Measurements from ENCODE around the gene SPTLC2.
"Not testable (repeated sequence)": the region's sequence is repeated elsewhere in the genome, so short reads cannot be mapped to it uniquely, and the experiment has no call there.

SPTLC2 gene

DNA sequence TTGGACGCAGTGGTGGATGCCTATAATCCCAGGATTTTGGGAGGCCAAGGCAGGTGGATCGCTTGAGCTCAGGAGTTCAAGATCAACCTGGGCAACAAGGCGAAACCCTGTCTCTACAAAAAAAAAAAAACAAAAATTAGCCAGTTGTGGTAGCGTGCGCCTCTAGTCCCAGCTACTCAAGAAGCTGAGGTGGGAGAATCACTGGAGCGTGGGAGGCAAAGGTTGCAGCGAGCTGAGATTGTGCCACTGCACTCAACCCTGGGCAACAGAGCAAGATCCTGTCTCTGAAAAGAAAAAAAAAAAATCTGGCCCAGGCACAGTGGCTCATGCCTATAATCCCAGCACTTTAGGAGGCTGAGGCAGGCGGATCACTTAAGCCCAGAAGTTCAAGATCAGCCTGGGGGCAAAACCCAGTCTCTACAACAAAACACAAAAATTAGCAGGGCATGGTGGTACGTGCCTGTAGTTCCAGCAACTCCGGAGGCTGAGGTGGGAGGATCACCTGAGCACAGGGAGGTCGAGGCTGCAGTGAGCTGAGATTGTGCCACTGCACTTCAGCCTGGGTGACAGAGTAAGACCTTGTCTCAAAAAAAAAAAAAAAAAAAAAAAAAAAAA, 27.9 kb downstream of the SPTLC2 start:
- DNase-seq (ENCODE audit: low spot score): not testable (repeated sequence)

DNA sequence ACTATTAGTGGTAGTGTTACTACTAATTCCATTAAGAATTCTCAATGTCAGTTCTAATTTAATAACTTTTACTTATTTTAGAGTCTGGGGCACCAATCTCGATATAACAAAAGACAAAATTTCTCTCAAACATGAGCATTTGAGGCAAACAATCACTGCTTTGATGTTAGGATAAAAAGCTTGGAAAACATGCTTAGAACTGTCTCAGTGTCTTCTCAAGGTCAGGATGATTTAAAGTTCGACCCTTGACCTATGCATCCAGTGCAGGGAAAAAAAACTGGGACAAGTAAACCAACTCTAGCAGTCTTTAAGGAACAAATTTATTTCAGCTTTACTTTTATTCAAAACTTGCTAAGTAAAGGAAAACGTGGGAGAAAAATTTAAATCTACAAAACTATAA, 31.1 kb downstream of the SPTLC2 start:
- DNase-seq (ENCODE audit: low spot score): no peak

DNA sequence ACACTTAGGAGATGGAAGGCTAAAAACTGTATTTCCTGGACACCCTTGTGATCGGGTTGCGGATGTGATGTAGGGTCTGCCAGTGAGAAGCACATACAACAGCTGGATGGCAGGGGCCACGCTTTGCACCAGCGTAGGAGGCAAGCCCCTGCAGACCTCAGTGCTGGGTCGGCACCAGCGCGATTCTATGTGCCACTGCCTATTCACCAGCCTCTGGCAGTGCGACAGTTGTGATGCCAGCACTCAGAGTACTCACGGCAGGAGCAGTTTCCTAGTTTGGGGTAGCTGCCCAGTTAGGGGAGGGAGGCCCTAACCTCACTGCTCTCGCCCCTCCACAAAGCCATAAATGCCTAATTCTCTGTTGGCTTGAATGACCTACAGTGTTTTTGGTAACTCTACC, 31.6 kb downstream of the SPTLC2 start:
- DNase-seq (ENCODE audit: low spot score): no peak

DNA sequence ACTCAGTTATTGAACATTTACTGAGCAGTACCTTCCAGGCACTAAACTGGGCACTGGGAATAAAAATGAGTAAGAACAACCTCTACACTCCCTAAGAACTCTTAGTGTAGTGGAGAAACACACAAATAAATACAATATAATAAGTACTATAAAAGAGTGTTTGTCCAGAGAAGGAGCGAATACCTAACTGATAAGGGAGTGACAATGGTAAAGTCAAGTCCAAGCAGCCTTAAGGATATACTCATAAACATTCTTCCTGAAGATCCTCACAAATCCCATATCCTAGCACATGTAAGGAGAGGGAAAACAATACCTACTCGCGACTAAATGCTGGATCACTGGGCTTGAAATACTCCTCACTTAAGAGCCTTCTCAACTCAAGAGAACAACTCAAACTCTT, 32.8 kb downstream of the SPTLC2 start:
- no peak for DNase-seq (ENCODE audit: low spot score)

DNA sequence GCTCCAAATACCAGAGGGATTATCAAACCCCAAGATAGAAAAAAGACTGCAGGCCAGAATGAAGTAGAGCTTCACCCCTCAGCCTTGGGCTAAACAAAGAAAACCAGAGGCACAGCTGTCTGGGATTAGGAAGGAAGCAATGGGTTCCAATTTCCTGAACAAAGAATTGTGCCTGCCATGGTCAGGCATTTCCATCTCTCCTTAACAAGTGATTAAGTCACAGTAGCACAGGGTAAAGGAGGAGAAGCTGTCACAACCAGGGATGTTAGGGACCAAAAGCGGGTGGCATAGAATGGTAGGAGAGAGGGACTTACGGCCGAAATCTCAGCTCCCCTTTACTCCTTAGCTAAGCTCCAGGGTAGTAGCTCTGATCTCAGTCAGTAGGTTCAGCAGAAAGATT, 33.9 kb downstream of the SPTLC2 start:
- DNase-seq (ENCODE audit: low spot score): no peak

DNA sequence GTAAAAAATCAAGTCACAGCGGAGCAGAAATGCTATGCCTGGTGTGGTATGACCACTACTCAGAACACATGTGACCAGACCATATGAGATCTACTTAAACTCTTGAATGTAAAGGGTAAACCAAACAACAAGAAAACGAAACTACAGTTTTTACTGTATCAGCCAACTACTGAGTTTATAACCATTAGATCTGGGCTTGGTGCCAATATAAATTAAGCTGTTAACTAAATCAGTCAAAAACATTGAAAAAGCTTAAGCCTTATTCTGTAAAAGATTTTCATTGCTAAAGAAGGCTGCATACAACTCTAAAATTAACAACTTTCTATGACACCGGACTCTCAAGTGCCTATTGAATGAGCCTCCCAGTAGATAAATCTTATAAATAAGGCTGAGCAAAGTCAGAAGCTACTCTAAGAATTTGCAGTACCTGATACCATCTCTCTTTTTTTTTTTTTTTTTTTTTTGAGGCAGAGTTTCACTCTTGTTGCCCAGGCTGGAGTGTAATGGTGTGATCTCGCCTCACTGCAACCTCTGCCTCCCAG, 35.4 kb downstream of the SPTLC2 start:
- no peak for DNase-seq (ENCODE audit: low spot score)

DNA sequence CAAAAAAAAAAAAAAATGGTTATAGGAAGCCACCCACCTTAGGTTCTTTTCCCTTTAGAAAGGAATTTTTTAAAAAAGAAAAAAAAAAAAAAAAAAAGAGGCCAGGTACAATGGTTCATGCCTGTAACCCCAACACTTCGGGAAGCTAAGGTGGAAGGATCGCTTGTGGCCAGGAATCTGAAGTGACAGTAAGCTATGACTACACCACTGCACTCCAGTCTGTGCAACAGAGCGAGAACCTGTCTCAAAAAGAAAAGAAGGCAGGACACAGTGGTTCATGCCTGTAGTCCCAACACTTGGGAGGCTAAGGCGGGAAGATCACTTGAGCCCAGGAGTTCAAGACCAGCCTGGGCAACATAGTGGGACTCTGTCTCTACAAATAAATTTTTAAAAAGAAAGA, 36.0 kb downstream of the SPTLC2 start:
- no peak for DNase-seq (ENCODE audit: low spot score)

DNA sequence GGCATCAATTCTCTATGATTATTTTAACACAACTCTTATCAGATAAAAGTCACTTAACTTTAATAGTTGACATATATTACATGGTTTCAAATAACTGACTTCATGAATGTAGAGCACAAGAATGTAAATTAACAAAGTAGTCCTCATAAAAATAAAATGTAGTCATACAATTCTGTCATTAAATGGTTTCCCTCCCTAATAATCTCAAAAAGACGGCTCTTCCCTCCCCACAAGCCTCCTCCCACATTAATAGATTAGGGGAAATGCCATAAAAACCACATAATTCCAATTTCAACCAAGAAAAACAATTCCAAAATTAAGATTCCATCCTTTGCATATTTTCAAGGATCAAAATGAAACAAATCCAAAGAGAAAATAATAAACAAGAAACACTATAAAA, 36.7 kb downstream of the SPTLC2 start:
- DNase-seq (ENCODE audit: low spot score): no peak

DNA sequence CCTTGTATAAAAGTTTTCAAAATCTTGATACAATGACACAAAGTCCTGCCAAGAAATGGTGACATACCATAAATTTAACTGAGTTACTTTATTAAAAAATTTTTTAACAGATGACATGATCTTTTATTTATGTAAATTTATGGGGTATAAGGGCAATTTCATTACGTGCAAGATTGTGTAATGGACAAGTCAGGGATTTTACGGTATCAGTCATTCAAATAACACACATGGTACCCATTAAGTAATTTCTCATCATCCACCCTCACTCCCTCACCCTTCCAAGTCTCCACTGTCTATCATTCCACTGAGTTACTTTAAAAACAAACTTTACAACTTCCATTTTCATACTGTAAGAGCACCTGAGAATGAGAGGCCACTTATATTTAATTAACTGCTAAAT, 37.4 kb downstream of the SPTLC2 start:
- DNase-seq (ENCODE audit: low spot score): no peak

DNA sequence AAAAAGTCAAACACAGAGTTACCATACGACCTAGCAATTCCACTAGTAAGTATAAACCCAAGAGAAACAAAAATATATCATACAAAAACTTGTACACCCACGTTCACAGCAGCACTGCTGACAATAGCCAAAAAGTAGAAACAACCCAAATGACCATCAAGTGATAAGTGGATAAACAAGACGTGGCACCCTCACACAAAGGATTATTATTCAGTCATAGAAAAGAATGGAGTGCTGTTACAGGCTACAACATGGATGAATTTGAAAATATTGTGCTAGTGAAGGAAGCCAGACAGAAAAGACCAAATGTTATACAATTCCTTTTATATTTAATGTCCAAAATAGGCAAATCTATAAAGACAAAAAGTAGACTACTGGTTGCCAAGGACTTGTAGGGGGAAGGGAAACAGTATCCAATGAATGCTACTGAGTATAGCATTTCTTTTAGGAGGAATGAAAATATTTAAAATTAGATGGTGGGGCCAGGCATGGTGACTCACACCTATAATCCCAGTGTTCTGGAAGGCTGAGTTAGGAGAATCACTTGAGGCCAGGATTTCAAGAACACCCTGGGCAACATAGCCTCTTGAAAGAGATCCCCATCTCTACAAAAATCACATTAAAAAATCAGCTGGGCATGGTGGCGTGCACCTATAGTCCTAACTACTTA, 41.9 kb downstream of the SPTLC2 start:
- no peak for DNase-seq (ENCODE audit: low spot score)

DNA sequence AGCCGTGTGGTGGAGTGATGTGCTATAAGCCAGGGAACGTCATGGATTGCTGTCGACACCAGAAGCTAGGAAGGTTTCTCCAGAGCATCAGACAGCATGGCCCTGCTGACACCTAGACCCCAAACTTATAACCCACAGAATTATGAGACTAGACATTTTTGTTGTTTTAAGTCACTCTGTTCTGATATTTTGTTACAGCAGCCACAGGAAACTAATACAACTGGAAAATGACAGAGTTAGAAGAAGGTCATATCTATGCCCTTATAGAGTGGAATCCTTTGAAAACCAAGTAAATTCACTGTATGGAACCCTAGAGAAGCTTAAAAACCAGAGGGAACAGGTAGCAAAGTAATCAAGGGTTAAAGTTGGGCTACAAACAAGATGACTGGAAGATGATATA, 42.5 kb downstream of the SPTLC2 start:
- no peak for DNase-seq (ENCODE audit: low spot score)

DNA sequence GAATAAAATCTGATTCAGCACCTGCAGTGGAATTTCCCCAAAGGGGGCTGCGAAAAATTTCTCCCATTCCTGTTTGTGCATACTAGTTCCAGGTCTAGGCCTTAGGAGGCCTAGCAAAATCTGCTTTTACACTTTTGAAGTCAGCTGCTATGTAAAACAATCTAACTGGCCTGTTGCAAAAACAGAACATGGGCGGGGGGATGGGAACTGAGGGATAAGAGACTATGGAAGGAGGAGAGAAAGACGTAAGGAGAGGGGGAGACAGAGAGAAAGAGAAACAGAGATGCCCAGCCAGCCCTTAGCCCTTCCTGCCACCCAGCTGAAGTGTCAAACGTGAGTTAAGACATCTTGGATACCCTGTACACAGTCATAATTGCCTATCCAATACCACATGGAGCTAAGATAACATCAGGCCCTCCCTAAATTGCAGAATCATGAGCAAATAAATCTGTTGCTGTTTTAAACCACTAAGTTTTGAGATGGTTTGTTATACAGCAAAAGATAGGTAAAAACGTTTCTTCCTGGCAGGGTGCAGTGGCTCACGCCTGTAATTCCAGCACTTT, 45.6 kb downstream of the SPTLC2 start:
- no peak for DNase-seq (ENCODE audit: low spot score)

DNA sequence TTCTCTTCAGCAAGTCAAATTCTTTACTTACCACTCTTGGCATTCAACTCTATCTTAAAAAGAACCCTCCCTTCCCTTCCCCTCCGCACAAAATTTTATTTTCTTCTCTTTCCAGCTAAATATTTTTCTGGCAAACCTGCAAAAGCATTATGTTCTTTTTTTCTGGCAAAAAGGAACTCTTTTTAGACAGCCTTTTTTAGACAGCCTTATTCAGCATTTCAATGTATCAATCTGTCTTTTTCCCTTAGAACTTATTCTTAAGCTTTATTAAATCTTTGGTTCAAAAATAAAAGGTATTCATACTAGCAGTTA, 50.5 kb downstream of the SPTLC2 start:
- no peak for DNase-seq (ENCODE audit: low spot score)

DNA sequence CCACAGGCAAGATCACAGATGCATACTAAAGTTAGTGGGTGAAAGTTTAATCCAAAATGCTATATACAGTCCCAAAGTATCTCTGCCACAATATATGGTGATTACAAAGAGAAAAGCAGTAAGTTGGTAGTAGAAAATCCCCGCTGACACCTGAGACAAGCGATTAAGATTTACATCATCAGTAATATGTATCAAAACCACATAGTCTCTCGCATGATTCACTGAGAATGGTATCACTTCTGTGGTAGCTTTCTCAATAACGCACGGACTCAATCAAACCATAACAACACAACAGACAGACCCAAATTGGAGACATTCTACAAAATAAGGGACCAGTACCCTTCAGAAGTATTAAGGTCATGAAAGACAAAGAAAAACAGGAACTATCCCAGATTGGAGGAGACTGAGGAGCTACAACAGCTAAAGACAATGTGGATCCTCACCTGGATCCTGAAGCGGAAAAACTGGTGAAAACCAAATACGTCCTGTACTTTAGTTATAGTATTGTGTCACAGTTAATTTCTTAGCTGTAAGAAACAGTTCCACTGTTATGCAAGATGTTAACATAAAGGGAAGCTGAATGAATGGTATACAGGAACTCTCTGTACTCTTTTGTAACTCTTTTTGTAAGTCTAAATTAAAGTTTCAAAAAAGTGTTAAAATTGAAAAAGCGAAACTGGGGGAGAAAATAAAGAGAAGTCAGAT, 51.0 kb downstream of the SPTLC2 start:
- DNase-seq (ENCODE audit: low spot score): no peak

DNA sequence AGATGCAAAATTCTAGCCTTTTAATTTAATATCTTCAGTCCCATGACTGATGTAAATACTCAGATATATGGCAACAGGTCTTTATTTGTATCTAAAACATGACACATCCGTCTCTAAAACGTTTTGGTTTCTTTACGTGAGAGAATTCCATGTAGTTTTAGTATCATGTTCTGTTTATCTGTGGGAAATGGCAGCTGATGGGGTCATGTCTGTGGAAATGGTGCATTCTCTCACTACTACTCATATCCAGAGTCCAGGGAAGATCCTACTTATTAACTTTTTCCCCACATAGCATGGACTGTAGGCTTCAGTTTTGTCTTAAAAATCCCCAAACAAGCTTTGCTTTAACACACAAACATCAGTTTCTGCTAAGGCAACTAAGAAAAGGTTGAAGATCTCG, 53.8 kb downstream of the SPTLC2 start:
- no peak for DNase-seq (ENCODE audit: low spot score)

DNA sequence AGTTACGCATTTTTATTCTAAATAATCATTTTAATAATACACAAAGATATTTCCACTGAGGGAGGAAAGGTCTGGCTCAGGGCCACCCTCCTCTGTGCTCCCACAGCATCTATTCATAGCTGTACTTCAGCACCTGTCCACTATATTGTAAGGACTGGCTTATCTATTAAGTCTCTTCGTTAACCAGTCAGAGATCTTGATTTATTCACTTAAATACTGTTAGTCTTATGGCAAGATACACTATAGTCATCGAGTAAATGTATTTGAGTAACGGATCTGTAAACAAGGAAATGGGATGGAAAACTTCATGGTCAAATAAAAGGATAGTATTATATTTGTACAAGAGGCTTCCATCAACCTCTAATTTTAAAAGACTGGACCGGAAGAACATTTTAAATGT, 54.6 kb downstream of the SPTLC2 start:
- no peak for DNase-seq (ENCODE audit: low spot score)

DNA sequence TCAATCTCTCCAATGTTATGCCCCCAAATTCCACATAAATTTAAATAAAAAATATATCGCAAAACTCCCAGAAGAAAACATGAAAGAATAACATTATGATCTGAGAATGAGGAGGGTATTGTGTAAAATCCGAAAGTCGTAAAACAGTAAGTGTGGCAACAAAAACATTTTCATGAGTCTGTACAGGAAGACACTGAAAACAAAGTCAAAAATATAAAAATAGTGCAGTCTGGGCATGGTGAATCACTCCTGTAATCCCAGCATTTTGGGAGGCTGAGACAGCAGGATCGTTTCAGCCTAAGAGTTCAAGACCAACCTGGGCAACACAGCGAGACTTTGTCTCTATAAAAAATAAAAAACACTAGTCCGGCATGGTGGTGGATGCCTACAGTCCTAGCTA, 57.1 kb downstream of the SPTLC2 start:
- DNase-seq (ENCODE audit: low spot score): no peak

DNA sequence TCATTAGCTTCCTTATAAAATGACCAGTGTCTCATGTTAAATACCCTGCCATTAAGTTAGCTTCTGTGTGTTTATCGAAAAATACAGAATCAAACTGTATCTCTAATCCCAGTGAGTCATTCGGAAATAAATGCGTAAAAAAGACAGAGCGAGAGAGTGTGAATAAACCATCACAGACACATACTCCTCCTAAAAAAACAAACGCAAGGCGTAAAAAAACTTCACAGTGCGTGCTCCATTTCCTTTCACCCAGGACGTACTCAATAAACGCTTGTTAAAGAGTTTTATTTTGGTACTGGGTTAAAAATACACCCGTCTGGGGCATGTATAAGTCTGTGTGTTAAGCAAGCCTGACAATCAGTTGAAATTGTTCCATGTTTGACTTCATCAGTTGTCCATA, 59.0 kb downstream of the SPTLC2 start:
- no peak for DNase-seq (ENCODE audit: low spot score)

DNA sequence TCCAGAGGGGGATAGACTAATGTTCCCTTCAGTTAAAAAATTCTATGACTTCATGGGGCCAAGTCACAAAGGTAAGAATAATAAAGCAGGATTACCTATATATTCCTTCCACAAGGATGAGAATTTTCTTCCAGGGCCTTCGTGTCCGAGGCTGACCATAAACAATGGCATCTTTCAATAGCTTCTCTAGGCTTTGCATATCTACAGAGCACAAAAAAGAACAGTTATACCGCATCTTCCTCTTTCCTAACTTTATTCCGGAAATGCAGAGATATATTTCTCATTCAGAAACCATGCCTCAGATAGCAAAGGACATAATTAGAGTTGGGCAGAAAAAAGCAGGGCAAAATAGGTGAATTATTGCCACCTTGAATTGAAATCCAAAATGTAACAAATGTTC, 59.5 kb downstream of the SPTLC2 start:
- no peak for DNase-seq (ENCODE audit: low spot score)

DNA sequence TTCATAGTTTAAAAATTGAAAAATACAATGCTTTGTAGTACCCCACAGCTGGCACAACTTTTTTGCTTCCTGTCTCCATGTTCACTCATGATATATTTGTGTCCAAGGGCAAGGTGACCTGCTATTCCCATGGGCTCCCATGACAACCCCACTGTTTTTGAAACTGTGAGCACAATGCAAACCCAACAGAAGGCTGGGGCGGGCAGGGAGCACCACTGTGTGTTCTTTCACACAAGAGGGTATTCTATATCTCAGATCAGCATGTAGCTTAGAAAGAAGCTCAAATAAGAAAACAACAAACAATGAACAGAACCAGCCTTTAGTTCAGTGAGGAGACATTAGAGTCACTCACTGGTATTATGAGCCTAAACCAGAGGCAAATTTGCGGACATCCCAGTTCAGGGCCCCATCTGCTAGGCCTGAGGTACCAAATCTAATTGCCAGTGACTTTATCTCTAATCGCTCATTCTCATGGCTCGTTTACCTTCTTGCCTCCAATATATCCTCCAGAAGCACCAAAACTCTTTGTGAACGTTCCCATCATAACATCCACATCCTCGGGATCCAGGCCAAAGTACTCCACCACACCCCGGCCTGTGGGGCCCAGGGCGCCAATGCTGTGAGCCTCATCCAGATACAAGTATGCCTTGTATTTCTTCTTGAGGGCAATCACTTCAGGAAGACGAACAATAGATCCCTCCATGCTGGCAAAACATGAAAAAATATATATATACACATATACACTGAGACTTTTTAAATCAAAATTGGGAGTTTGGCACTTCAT, 61.4 kb downstream of the SPTLC2 start:
- DNase-seq (ENCODE audit: low spot score): no peak

DNA sequence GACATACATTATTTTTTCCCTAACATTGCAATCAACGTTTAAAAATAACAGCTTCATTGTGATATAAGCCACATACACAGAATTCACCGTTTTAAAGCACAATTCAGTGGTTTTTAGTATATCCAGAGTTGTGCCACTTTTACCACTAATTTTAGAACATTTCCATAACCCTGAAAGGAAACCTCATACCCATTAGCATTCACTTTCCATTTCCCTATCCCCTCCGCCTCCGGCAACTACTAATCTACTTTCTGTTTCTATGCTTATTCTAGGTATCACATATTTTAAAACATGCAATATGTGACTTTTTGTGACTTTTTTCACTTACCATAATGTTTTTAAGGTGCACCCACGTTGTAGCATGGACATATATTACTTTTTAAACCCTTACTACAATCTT, 62.2 kb downstream of the SPTLC2 start:
- no peak for DNase-seq (ENCODE audit: low spot score)

DNA sequence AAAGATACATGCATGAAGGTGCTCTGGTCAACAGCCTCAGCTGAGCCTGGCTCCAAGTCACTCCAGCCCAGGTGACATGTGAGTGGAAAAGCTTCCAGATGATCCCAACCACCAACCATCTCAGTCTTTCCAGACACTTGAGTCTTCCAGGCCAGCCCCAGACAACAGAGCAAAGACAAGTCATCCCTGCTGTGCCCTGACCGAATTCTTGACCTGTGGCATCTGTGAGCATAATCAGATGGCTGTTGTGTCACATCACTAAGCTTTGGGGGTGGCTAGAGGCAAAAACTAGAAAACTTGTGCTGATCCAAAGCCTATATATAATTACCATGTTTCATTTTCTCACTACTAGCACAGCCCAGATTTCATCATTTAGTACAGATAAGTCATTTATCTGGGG, 67.0 kb downstream of the SPTLC2 start:
- no peak for DNase-seq (ENCODE audit: low spot score)
